HepG2 (cell line): ENCODE data around the gene MED12L. TPM values are rescaled to one million over a fixed set of nuclear protein-coding genes. Genes with fewer than 3 reads are reported as not detected.

Experiments used
- BHLHE40 ChIP-seq: IDR thresholded peaks from 2 replicates; pipeline ENCODE4 v1.6.1; 2011; ENCODE audit warnings: low read length, improper control_type of control experiment
- BORCS8-MEF2B ChIP-seq: sonication (generic); formaldehyde crosslinking; IDR thresholded peaks from 2 replicates; pipeline ENCODE4 v1.8.0; 2022; ENCODE audit warnings: mild to moderate bottlenecking, missing genetic modification reagents
- EED ChIP-seq: sonication (generic); formaldehyde crosslinking; IDR thresholded peaks from 2 replicates; pipeline ENCODE4 v1.5.0; 2020; ENCODE audit warnings: mild to moderate bottlenecking, missing genetic modification reagents
- ELF1 ChIP-seq: sonication (generic); formaldehyde crosslinking; IDR thresholded peaks from 2 replicates; pipeline ENCODE4 v1.4.0; 2020; ENCODE audit warnings: missing genetic modification reagents
- IRF2 ChIP-seq: IDR thresholded peaks from 2 replicates; pipeline ENCODE4 v1.6.1; 2018; ENCODE audit warnings: missing genetic modification reagents, missing compliant biosample characterization
- KDM5B ChIP-seq: sonication (generic); formaldehyde crosslinking; IDR thresholded peaks from 2 replicates; pipeline ENCODE4 v1.4.0; 2020; ENCODE audit warnings: missing genetic modification reagents, mild to moderate bottlenecking, borderline replicate concordance
- KLF12 ChIP-seq: sonication (generic); formaldehyde crosslinking; IDR thresholded peaks from 2 replicates; pipeline ENCODE4 v1.4.0; 2020; ENCODE audit warnings: missing genetic modification reagents, borderline replicate concordance
- KLF6 ChIP-seq: IDR thresholded peaks from 2 replicates; pipeline ENCODE4 v1.8.0; 2016; ENCODE audit warnings: missing biosample characterization, missing genetic modification reagents
- PCBP2 ChIP-seq: fragments of 200-400 bp; formaldehyde crosslinking; optimal IDR thresholded peaks from 2 replicates; pipeline ENCODE3; 2018; ENCODE audit warnings: low read length, low read depth; ENCODE audit not compliant: poor library complexity, severe bottlenecking
- PITX1 ChIP-seq: sonication (generic); formaldehyde crosslinking; IDR thresholded peaks from 2 replicates; pipeline ENCODE4 v1.5.1; 2020; ENCODE audit warnings: mild to moderate bottlenecking, missing genetic modification reagents
- RXRA ChIP-seq: sonication (generic); formaldehyde crosslinking; IDR thresholded peaks from 2 replicates; pipeline ENCODE4 v1.5.1; 2020; ENCODE audit warnings: missing genetic modification reagents
- SIN3A ChIP-seq: IDR thresholded peaks from 2 replicates; pipeline ENCODE4 v1.6.1; 2011; ENCODE audit warnings: low read depth, mild to moderate bottlenecking, control low read depth, low read length, borderline replicate concordance
- ZBTB14 ChIP-seq: sonication (generic); formaldehyde crosslinking; IDR thresholded peaks from 2 replicates; pipeline ENCODE4 v1.4.0; 2020; ENCODE audit warnings: missing genetic modification reagents
- ZMYM2 ChIP-seq: sonication (generic); formaldehyde crosslinking; IDR thresholded peaks from 2 replicates; pipeline ENCODE4 v1.8.0; 2022; ENCODE audit warnings: mild to moderate bottlenecking, missing genetic modification reagents
- ZNF138 ChIP-seq: sonication (generic); formaldehyde crosslinking; IDR thresholded peaks from 2 replicates; pipeline ENCODE4 v1.5.0; 2020; ENCODE audit warnings: mild to moderate bottlenecking, low read depth, missing genetic modification reagents
- ZNF460 ChIP-seq: sonication (generic); formaldehyde crosslinking; IDR thresholded peaks from 2 replicates; pipeline ENCODE4 v1.5.1; 2020; ENCODE audit warnings: missing genetic modification reagents, mild to moderate bottlenecking, borderline replicate concordance
- ZNF570 ChIP-seq: sonication (generic); formaldehyde crosslinking; IDR thresholded peaks from 2 replicates; pipeline ENCODE4 v1.4.0; 2020; ENCODE audit warnings: mild to moderate bottlenecking, missing genetic modification reagents, borderline replicate concordance
- ZNF672 ChIP-seq: sonication (generic); formaldehyde crosslinking; IDR thresholded peaks from 2 replicates; pipeline ENCODE4 v1.8.1; 2022; ENCODE audit warnings: missing genetic modification reagents
- ZNF691 ChIP-seq: sonication (generic); formaldehyde crosslinking; IDR thresholded peaks from 2 replicates; pipeline ENCODE4 v1.4.0; 2020; ENCODE audit warnings: missing genetic modification reagents, low read depth, mild to moderate bottlenecking, borderline replicate concordance
- ZNF75D ChIP-seq: sonication (generic); formaldehyde crosslinking; IDR thresholded peaks from 2 replicates; pipeline ENCODE4 v1.8.1; 2023; ENCODE audit warnings: missing genetic modification reagents, mild to moderate bottlenecking, borderline replicate concordance
- ZNF768 ChIP-seq: sonication (generic); formaldehyde crosslinking; IDR thresholded peaks from 2 replicates; pipeline ENCODE4 v1.4.0; 2020; ENCODE audit warnings: missing genetic modification reagents
- ZNF773 ChIP-seq: sonication (generic); formaldehyde crosslinking; IDR thresholded peaks from 2 replicates; pipeline ENCODE4 v1.4.0; 2020; ENCODE audit warnings: missing genetic modification reagents, borderline replicate concordance
- ZNF780A ChIP-seq: sonication (generic); formaldehyde crosslinking; IDR thresholded peaks from 2 replicates; pipeline ENCODE4 v1.8.0; 2022; ENCODE audit warnings: mild to moderate bottlenecking, missing genetic modification reagents, moderate library complexity
- polyA plus RNA-seq, 8 experiments: library from polyadenylated mRNA; depleted of rRNA in 3 of 8; stranded (reverse) in 7 of 8; unstranded in 1 of 8; fragments of >200 nt; fragmentation: Illumina TruSeq in 4 of 8; extraction: Trizol in 4 of 8; gene quantifications; 2 replicates each; pipeline versions ENCODE4 v1.2.1 to v1.2.3, GENCODE V29; 2011 to 2016; ENCODE audit warnings: low read depth in 4 of 8, missing spikeins in 1 of 8, mixed read lengths in 1 of 8; ENCODE audit not compliant: insufficient read depth in 1 of 8
- total RNA-seq, 5 experiments: library from RNA; depleted of rRNA; stranded (reverse); fragments of >200 nt; fragmentation: Illumina TruSeq; extraction: Trizol; gene quantifications; 2 replicates each; pipeline ENCODE4 v1.2.3, GENCODE V29; 2016; ENCODE audit warnings: low read depth in 1 of 5
- TF ChIP-seq, protein P1 (sequence below): sonication (generic); formaldehyde crosslinking; IDR thresholded peaks from 2 replicates; pipeline ENCODE4 v1.8.1; 2022; ENCODE audit warnings: low read depth, mild to moderate bottlenecking, missing genetic modification reagents
- TF ChIP-seq, protein P2 (sequence below): sonication (generic); formaldehyde crosslinking; IDR thresholded peaks from 2 replicates; pipeline ENCODE4 v1.8.0; 2022; ENCODE audit warnings: mild to moderate bottlenecking, missing genetic modification reagents; ENCODE audit not compliant: insufficient replicate concordance

The MED12L gene
- total and polyA plus RNA-seq, 2 of the 13 experiments (the other 11 are each of a cell fraction or from before 2014, with no cell fraction given) = 0.07 to 0.64 TPM

- TF ChIP-seq ZNF773 (CRISPR knock-in tag) (no peak), ZNF691 (CRISPR knock-in tag) (no peak), BHLHE40 (peak; percentile 70), RXRA (peak; percentile 75; the same call in 1 of the 2 replicates), ZNF75D (CRISPR knock-in tag) (no peak), ZNF780A (no peak), ZBTB14 (CRISPR knock-in tag) (no peak), KLF6 (CRISPR knock-in tag) (0 out of 2 replicates have a peak, but pooled peaks have one; percentile 39), ZMYM2 (peak; percentile 65; the same call in 1 of the 2 replicates), KLF12 (CRISPR knock-in tag) (no peak), ZNF138 (CRISPR knock-in tag) (no peak), BORCS8-MEF2B (CRISPR knock-in tag) (no peak), PITX1 (CRISPR knock-in tag) (peak; percentile 96), ZNF460 (no peak), KDM5B (CRISPR knock-in tag) (no peak), ZNF570 (CRISPR knock-in tag) (no peak), IRF2 (CRISPR knock-in tag) (peak; percentile 82; the same call in 1 of the 2 replicates), EED (no peak), SIN3A (no peak), PCBP2 (no peak), ELF1 (no peak), ZNF672 (CRISPR knock-in tag) (no peak), ZNF768 (CRISPR knock-in tag) (no peak)
- TF ChIP-seq, protein P1, sequence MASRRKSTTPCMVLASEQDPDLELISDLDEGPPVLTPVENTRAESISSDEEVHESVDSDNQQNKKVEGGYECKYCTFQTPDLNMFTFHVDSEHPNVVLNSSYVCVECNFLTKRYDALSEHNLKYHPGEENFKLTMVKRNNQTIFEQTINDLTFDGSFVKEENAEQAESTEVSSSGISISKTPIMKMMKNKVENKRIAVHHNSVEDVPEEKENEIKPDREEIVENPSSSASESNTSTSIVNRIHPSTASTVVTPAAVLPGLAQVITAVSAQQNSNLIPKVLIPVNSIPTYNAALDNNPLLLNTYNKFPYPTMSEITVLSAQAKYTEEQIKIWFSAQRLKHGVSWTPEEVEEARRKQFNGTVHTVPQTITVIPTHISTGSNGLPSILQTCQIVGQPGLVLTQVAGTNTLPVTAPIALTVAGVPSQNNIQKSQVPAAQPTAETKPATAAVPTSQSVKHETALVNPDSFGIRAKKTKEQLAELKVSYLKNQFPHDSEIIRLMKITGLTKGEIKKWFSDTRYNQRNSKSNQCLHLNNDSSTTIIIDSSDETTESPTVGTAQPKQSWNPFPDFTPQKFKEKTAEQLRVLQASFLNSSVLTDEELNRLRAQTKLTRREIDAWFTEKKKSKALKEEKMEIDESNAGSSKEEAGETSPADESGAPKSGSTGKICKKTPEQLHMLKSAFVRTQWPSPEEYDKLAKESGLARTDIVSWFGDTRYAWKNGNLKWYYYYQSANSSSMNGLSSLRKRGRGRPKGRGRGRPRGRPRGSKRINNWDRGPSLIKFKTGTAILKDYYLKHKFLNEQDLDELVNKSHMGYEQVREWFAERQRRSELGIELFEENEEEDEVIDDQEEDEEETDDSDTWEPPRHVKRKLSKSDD (CRISPR knock-in tag) = peak; percentile 77; the same call in 1 of the 2 replicates
- TF ChIP-seq, protein P2, sequence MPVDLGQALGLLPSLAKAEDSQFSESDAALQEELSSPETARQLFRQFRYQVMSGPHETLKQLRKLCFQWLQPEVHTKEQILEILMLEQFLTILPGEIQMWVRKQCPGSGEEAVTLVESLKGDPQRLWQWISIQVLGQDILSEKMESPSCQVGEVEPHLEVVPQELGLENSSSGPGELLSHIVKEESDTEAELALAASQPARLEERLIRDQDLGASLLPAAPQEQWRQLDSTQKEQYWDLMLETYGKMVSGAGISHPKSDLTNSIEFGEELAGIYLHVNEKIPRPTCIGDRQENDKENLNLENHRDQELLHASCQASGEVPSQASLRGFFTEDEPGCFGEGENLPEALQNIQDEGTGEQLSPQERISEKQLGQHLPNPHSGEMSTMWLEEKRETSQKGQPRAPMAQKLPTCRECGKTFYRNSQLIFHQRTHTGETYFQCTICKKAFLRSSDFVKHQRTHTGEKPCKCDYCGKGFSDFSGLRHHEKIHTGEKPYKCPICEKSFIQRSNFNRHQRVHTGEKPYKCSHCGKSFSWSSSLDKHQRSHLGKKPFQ (CRISPR knock-in tag) = no peak
These were observed 112.7 kb downstream of the MED12L start (continued) for GRCh38 chr3:151197981-151198767.
